Liver (tissue), 3 donors: ENCODE data around the gene CFAP100.

Experiments
- CTCF ChIP-seq: fragments of 150-350 bp; IDR thresholded peaks from 2 replicates; pipeline ENCODE4 v1.5.1; 2017; ENCODE audit warnings: improper control_type of control experiment, low read depth, low read length; ENCODE audit not compliant: missing input control
- GABPA ChIP-seq, 2 donors: IDR thresholded peaks in 1 of 2; conservative IDR thresholded peaks in 1 of 2; 2 replicates each; pipeline ENCODE4 v1.6.1; 2016; ENCODE audit warnings: antibody characterized with exemption in 2 of 2, mild to moderate bottlenecking in 1 of 2, moderate library complexity in 1 of 2
- MAX ChIP-seq: IDR thresholded peaks from 2 replicates; pipeline ENCODE4 v1.6.1; 2016; ENCODE audit warnings: antibody characterized with exemption
- RAD21 ChIP-seq, 2 donors: IDR thresholded peaks; 2 replicates each; pipeline ENCODE4 v1.6.1; 2016; ENCODE audit warnings: antibody characterized with exemption in 2 of 2, mild to moderate bottlenecking in 2 of 2
- REST ChIP-seq: IDR thresholded peaks from 2 replicates; pipeline ENCODE4 v1.6.1; 2016; ENCODE audit warnings: antibody characterized with exemption, mild to moderate bottlenecking
- RXRA ChIP-seq, 2 donors: IDR thresholded peaks; 2 replicates each; pipeline ENCODE4 v1.6.1; 2017 to 2018; ENCODE audit warnings: antibody characterized with exemption in 2 of 2, mild to moderate bottlenecking in 1 of 2
- TAF1 ChIP-seq: conservative IDR thresholded peaks from 2 replicates; pipeline ENCODE4 v1.6.1; 2016; ENCODE audit warnings: antibody characterized with exemption, mild to moderate bottlenecking
- YY1 ChIP-seq: IDR thresholded peaks from 2 replicates; pipeline ENCODE4 v1.6.1; 2016; ENCODE audit warnings: antibody characterized with exemption, mild to moderate bottlenecking
- donor health status: healthy.
- donor health status: healthy.

GRCh38 chr3:126361211-126361610 is 33.5 kb upstream of the CFAP100 start:
- TF ChIP-seq CTCF (no peak), YY1 (no peak), TAF1 (no peak), MAX (no peak), GABPA (IDR thresholded peaks at IDR 0.05 in 1 of 2, conservative IDR thresholded peaks at IDR 0.05 in 1 of 2) (no peak), RAD21 (IDR thresholded peaks at IDR 0.05) (no peak), REST (no peak), RXRA (IDR thresholded peaks at IDR 0.05) (no peak)
